ENCODE results near the gene TMEM39A. TPM values are rescaled to one million over a fixed set of nuclear protein-coding genes. Genes with fewer than 3 reads are reported as not detected.

The TMEM39A gene
- total and polyA plus RNA-seq, 10 of the 15 experiments (the other 5 are each of a cell fraction or from before 2014, with no cell fraction given): 10.8 to 44.7 (median 33.2) TPM

DNA sequence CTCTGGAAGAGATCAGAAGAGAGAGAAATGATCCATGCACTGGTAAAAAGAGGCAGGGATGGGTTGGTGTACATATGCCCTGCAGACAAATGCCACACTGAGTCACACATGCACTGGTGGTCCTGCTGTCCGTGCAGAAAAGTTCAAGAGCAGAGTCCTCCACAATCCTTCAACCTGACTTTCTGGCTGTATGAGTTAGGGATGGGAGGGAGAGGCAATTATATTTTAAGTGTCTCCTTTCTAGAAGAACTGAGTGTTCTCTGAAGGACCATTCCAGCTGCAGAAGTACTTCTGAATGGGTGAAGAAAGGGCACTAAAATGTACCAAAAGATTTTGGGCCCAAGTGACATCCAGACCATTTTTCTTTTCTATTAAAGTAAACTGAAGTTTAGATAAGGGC is 26.4 kb downstream of the TMEM39A start (continued):
- TF ChIP-seq, protein P1, sequence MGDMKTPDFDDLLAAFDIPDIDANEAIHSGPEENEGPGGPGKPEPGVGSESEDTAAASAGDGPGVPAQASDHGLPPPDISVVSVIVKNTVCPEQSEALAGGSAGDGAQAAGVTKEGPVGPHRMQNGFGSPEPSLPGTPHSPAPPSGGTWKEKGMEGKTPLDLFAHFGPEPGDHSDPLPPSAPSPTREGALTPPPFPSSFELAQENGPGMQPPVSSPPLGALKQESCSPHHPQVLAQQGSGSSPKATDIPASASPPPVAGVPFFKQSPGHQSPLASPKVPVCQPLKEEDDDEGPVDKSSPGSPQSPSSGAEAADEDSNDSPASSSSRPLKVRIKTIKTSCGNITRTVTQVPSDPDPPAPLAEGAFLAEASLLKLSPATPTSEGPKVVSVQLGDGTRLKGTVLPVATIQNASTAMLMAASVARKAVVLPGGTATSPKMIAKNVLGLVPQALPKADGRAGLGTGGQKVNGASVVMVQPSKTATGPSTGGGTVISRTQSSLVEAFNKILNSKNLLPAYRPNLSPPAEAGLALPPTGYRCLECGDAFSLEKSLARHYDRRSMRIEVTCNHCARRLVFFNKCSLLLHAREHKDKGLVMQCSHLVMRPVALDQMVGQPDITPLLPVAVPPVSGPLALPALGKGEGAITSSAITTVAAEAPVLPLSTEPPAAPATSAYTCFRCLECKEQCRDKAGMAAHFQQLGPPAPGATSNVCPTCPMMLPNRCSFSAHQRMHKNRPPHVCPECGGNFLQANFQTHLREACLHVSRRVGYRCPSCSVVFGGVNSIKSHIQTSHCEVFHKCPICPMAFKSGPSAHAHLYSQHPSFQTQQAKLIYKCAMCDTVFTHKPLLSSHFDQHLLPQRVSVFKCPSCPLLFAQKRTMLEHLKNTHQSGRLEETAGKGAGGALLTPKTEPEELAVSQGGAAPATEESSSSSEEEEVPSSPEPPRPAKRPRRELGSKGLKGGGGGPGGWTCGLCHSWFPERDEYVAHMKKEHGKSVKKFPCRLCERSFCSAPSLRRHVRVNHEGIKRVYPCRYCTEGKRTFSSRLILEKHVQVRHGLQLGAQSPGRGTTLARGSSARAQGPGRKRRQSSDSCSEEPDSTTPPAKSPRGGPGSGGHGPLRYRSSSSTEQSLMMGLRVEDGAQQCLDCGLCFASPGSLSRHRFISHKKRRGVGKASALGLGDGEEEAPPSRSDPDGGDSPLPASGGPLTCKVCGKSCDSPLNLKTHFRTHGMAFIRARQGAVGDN (IDR thresholded peaks at IDR 0.05): no peak

DNA sequence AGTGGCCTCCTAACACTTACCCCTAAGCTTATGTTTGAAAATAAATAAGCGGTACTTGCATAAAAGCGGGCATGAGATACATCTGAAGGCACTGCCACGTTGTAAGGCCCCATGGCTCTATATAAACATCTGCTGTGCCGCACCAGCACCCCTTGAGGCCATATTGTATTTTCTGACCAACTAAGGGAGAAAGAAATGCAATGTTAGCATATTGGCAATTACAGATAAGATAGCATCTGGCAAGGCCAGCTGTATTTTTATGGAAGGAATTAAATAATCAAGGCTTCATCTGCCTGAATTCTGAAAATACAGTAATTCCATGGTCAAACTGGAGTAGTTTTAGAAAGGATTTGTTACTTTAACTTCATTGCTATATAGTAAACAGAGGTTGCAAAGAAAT is 28.7 kb downstream of the TMEM39A start:
- WGBS (ENCODE audit: insufficient coverage, insufficient replicate concordance, low lambda C conversion rate, missing lambda C conversion rate): 99% methylated on average over 4 of the region's 4 CpGs
- RAD21 ChIA-PET (ENCODE audit: unreplicated experiment): no interaction called here
- Histone ChIP-seq H3K27me3 (replicated peaks in 1 of 2; ENCODE audit: control insufficient read depth in 2 of 2, insufficient read depth in 2 of 2, low read length in 1 of 2) (no peaks in the 10 kb centered on the region), H3K4me1 (ENCODE audit: control insufficient read depth, insufficient read depth, low read length) (no peaks in the 10 kb centered on the region), H3K4me3 (no peak overlapping the region), H3K79me2 (ENCODE audit: control insufficient read depth, insufficient read depth, low read length) (no peaks in the 10 kb centered on the region), H3K9me3 (replicated peaks; ENCODE audit: control insufficient read depth, insufficient read depth, low read length) (peaks cover 2% of the 10 kb centered on the region; the same call in 2 of the 3 replicates), H2AFZ (ENCODE audit: control insufficient read depth, low read depth, low read length) (no peak overlapping the region), H3K36me3 (ENCODE audit: control insufficient read depth in 2 of 2, insufficient read depth in 2 of 2, low read length in 1 of 2) (peaks cover 3 to 39% of the 10 kb centered on the region in 2 experiments), H4K20me1 (ENCODE audit: control insufficient read depth, insufficient read depth) (no peaks in the 10 kb centered on the region), H3K9ac (ENCODE audit: control insufficient read depth, insufficient read depth, low read length) (no peak overlapping the region), H3K27ac (ENCODE audit: control insufficient read depth, insufficient read depth) (no peak overlapping the region), H3K4me2 (ENCODE audit: control insufficient read depth, insufficient read depth) (no peak overlapping the region)
- no peak for DNase-seq (ENCODE audit: low read depth, low spot score)
- no peak for ATAC-seq
- BruUV-seq (replicated peaks): no TSS peak
- TF ChIP-seq MTA3 (IDR thresholded peaks at IDR 0.05; ENCODE audit: borderline replicate concordance, low read length): no peak
- no peak for TF ChIP-seq MXI1 (IDR thresholded peaks at IDR 0.05; ENCODE audit: low read depth, low read length)
- no peak for TF ChIP-seq POLR2AphosphoS2 (IDR thresholded peaks at IDR 0.05; ENCODE audit: low read depth, low read length)
- no peak for TF ChIP-seq SIX5 (IDR thresholded peaks at IDR 0.05; ENCODE audit: low read depth, low read length, severe bottlenecking)
- TF ChIP-seq IRF4 (IDR thresholded peaks at IDR 0.05; ENCODE audit: low read depth, low read length): no peak
- no peak for TF ChIP-seq HCFC1 (IDR thresholded peaks at IDR 0.05; ENCODE audit: low read length)
- in situ Hi-C loops (cut with MboI): no loop called here
- POLR2A ChIA-PET: interaction anchor here (0.9 kb wide), 1 partner anchor 29 kb away, joined by 5 read pairs; no protein-coding TSS in a partner anchor
- SMC1A ChIA-PET (ENCODE audit: uncharacterized antibody, unreplicated experiment): interaction anchor here (0.7 to 1.3 kb wide), 3 partner anchors 68 to 246 kb away, joined by 3 read pairs; no protein-coding TSS in a partner anchor
- intact Hi-C loops (cut with micrococcal nuclease; ENCODE audit: unreplicated experiment): no loop called here
- CTCF ChIA-PET: interaction anchor here (1.0 kb wide), 1 partner anchor 142 kb away, joined by 3 read pairs; no protein-coding TSS in a partner anchor
- no peak for FAIRE-seq

All from GM12878 (cell line).